HepG2 (cell line): ENCODE data around the gene CPNE1. TPM values are rescaled to one million over a fixed set of nuclear protein-coding genes. Genes with fewer than 3 reads are reported as not detected.
A peak's percentile ranks its signal among the peaks of the same experiment; 100 is the strongest.

ENCODE experiments used
- ARHGAP35 ChIP-seq: sonication (generic); formaldehyde crosslinking; IDR thresholded peaks from 2 replicates; pipeline ENCODE4 v1.9.0; 2022; ENCODE audit warnings: mild to moderate bottlenecking, inconsistent platforms, moderate library complexity, missing genetic modification reagents, borderline replicate concordance
- CCDC6 ChIP-seq: sonication (generic); formaldehyde crosslinking; IDR thresholded peaks from 2 replicates; pipeline ENCODE4 v1.8.1; 2022; ENCODE audit warnings: mild to moderate bottlenecking, missing genetic modification reagents, moderate library complexity
- CEBPG ChIP-seq: IDR thresholded peaks from 2 replicates; pipeline ENCODE4 v1.6.1; 2016
- CHD4 ChIP-seq: fragments of 200-600 bp; sonication (generic); IDR thresholded peaks from 2 replicates; pipeline ENCODE4 v1.7.0; 2017; ENCODE audit warnings: mild to moderate bottlenecking, low read length, borderline replicate concordance
- ETV5 ChIP-seq: IDR thresholded peaks from 2 replicates; pipeline ENCODE4 v1.6.1; 2018; ENCODE audit warnings: missing biosample characterization, missing genetic modification reagents, inconsistent platforms, borderline replicate concordance
- FOSL1 ChIP-seq: sonication (generic); formaldehyde crosslinking; IDR thresholded peaks from 2 replicates; pipeline ENCODE4 v1.9.0; 2021; ENCODE audit warnings: missing genetic modification reagents, borderline replicate concordance
- HMGA1 ChIP-seq: sonication (generic); formaldehyde crosslinking; conservative IDR thresholded peaks from 2 replicates; pipeline ENCODE4 v1.4.0; 2020; ENCODE audit warnings: missing genetic modification reagents
- KDM5B ChIP-seq: sonication (generic); formaldehyde crosslinking; IDR thresholded peaks from 2 replicates; pipeline ENCODE4 v1.4.0; 2020; ENCODE audit warnings: missing genetic modification reagents, mild to moderate bottlenecking, borderline replicate concordance
- LBX2 ChIP-seq: sonication (generic); formaldehyde crosslinking; IDR thresholded peaks from 2 replicates; pipeline ENCODE4 v1.5.0; 2020; ENCODE audit warnings: missing genetic modification reagents, mild to moderate bottlenecking, borderline replicate concordance
- MAFG ChIP-seq: sonication (generic); formaldehyde crosslinking; IDR thresholded peaks from 2 replicates; pipeline ENCODE4 v1.5.1; 2020; ENCODE audit warnings: mild to moderate bottlenecking, missing genetic modification reagents
- NKX3-1 ChIP-seq: sonication (generic); formaldehyde crosslinking; IDR thresholded peaks from 2 replicates; pipeline ENCODE4 v1.5.0; 2020; ENCODE audit warnings: missing genetic modification reagents
- PTBP1 ChIP-seq: fragments of 200-400 bp; formaldehyde crosslinking; IDR thresholded peaks from 2 replicates; pipeline ENCODE4 v1.6.1; 2018; ENCODE audit warnings: low read length, low read depth; ENCODE audit not compliant: poor library complexity, severe bottlenecking
- TERF1 ChIP-seq: sonication (generic); formaldehyde crosslinking; IDR thresholded peaks from 2 replicates; pipeline ENCODE4 v1.8.0; 2022; ENCODE audit warnings: mild to moderate bottlenecking, missing genetic modification reagents, moderate library complexity
- TSC22D2 ChIP-seq: sonication (generic); formaldehyde crosslinking; IDR thresholded peaks from 2 replicates; pipeline ENCODE4 v1.5.1; 2020; ENCODE audit warnings: missing genetic modification reagents, mild to moderate bottlenecking, borderline replicate concordance
- USF2 ChIP-seq, 2 experiments: sonication (generic) in 1 of 2; formaldehyde crosslinking in 1 of 2; IDR thresholded peaks; 2 replicates each; pipeline versions ENCODE4 v1.5.1 to v1.6.1; 2011 to 2020; ENCODE audit warnings: borderline replicate concordance in 1 of 2, low read depth in 1 of 2, low read length in 1 of 2, mild to moderate bottlenecking in 1 of 2, missing genetic modification reagents in 1 of 2, moderate library complexity in 1 of 2
- ZNF253 ChIP-seq: sonication (generic); formaldehyde crosslinking; IDR thresholded peaks from 2 replicates; pipeline ENCODE4 v1.8.0; 2022; ENCODE audit warnings: mild to moderate bottlenecking, missing genetic modification reagents, borderline replicate concordance
- ZNF317 ChIP-seq: sonication (generic); formaldehyde crosslinking; IDR thresholded peaks from 2 replicates; pipeline ENCODE4 v1.5.0; 2020; ENCODE audit warnings: mild to moderate bottlenecking, missing genetic modification reagents
- ZNF646 ChIP-seq: sonication (generic); formaldehyde crosslinking; IDR thresholded peaks from 2 replicates; pipeline ENCODE4 v1.9.0; 2021; ENCODE audit warnings: mild to moderate bottlenecking, missing genetic modification reagents
- polyA plus RNA-seq, 8 experiments: library from polyadenylated mRNA; depleted of rRNA in 3 of 8; stranded (reverse) in 7 of 8; unstranded in 1 of 8; fragments of >200 nt; fragmentation: Illumina TruSeq in 4 of 8; extraction: Trizol in 4 of 8; gene quantifications; 2 replicates each; pipeline versions ENCODE4 v1.2.1 to v1.2.3, GENCODE V29; 2011 to 2016; ENCODE audit warnings: low read depth in 4 of 8, missing spikeins in 1 of 8, mixed read lengths in 1 of 8; ENCODE audit not compliant: insufficient read depth in 1 of 8
- total RNA-seq, 5 experiments: library from RNA; depleted of rRNA; stranded (reverse); fragments of >200 nt; fragmentation: Illumina TruSeq; extraction: Trizol; gene quantifications; 2 replicates each; pipeline ENCODE4 v1.2.3, GENCODE V29; 2016; ENCODE audit warnings: low read depth in 1 of 5

Gene CPNE1
- total and polyA plus RNA-seq, 2 of the 13 experiments (the other 11 are each of a cell fraction or from before 2014, with no cell fraction given) = 408 to 431 TPM

GRCh38 chr20:35664466-35665206 lies at the start of gene CPNE1, which contains the start of gene RBM12 (continued):
- TF ChIP-seq FOSL1 (CRISPR knock-in tag) (peak; percentile 40; the same call in 1 of the 2 replicates), MAFG (no peak), LBX2 (CRISPR knock-in tag) (no peak; the same call in 1 of the 2 replicates), TSC22D2 (peak; percentile 98), KDM5B (CRISPR knock-in tag) (peak; percentile 99), ARHGAP35 (CRISPR knock-in tag) (peak; percentile 89), USF2 (IDR thresholded peaks at IDR 0.05; ENCODE audit: low read depth, low read length) (no peak), USF2 (CRISPR knock-in tag; IDR thresholded peaks at IDR 0.05; ENCODE audit: borderline replicate concordance) (no peak; the same call in 1 of the 2 replicates), ZNF317 (CRISPR knock-in tag) (peak; percentile 88), NKX3-1 (CRISPR knock-in tag) (no peak; the same call in 1 of the 2 replicates), ZNF646 (no peak), ZNF253 (CRISPR knock-in tag) (peak; percentile 91; the same call in 1 of the 2 replicates), HMGA1 (CRISPR knock-in tag) (no peak), CCDC6 (CRISPR knock-in tag) (peak; percentile 98), CHD4 (no peak), PTBP1 (peak; percentile 64), ETV5 (peak; percentile 83), TERF1 (CRISPR knock-in tag) (no peak), CEBPG (CRISPR knock-in tag) (peak; percentile 55; the same call in 1 of the 2 replicates)
